ENCODE measurements around the gene COX20. TPM values are rescaled to one million over a fixed set of nuclear protein-coding genes. Genes with fewer than 3 reads are reported as not detected.

COX20 gene
- total and polyA plus RNA-seq, 10 donors = 20.7 to 45.4 (median 26.3) TPM

GRCh38 chr1:244857761-244858160 is 22.3 kb downstream of the COX20 start:
- no peak overlapping the region for H3K4me3 ChIP-seq
- no peaks in the 10 kb centered on the region for H3K9me3 ChIP-seq
- H3K27me3 ChIP-seq (replicated peaks in 1 of 7) = no peaks in the 10 kb centered on the region
- TF ChIP-seq POLR2AphosphoS5 (IDR thresholded peaks at IDR 0.05) (no peak), CTCF (IDR thresholded peaks at IDR 0.05 in 8 of 11, conservative IDR thresholded peaks at IDR 0.05 in 3 of 11) (no peak), POLR2A (IDR thresholded peaks at IDR 0.05) (no peak)
- intact Hi-C loops (cut with DNase I; ENCODE audit: low total_unique reads) = no loop called here
- no peak for DNase-seq
- peaks cover 77 to 99% (median 94%) of the 10 kb centered on the region in 6 donors for H3K4me1 ChIP-seq
- peaks cover 0 to 93% (median 78%) of the 10 kb centered on the region in 6 donors for H3K36me3 ChIP-seq
- peak overlapping the region in 1 of 8 donors; percentile 12 for H3K27ac ChIP-seq
- 67 to 80% (median 73%) methylated on average over 3 of the region's 3 CpGs for WGBS, 5 donors

- Histone ChIP-seq H3K36me3 (peaks cover 0 to 87% (median 73%) of the 10 kb centered on the region in 6 donors), H3K4me1 (peaks cover 77 to 94% (median 90%) of the 10 kb centered on the region in 6 donors), H3K27ac (peak overlapping the region in 1 of 8 donors; percentile 12), H3K9me3 (no peaks in the 10 kb centered on the region), H3K27me3 (replicated peaks in 1 of 7) (no peaks in the 10 kb centered on the region), H3K4me3 (no peak overlapping the region)
- no peak for TF ChIP-seq POLR2A (IDR thresholded peaks at IDR 0.05)
- TF ChIP-seq CTCF (IDR thresholded peaks at IDR 0.05 in 8 of 11, conservative IDR thresholded peaks at IDR 0.05 in 3 of 11) = no peak
- TF ChIP-seq POLR2AphosphoS5 (IDR thresholded peaks at IDR 0.05) = no peak
- intact Hi-C loops (cut with DNase I; ENCODE audit: low total_unique reads) = no loop called here
- 63 to 84% (median 71%) methylated on average over 1 of the region's 1 CpG for WGBS, 5 donors
- DNase-seq = no peak
Observed at GRCh38 chr1:244858357-244858756, 22.9 kb downstream of the COX20 start.

GRCh38 chr1:244860078-244860477 is 24.6 kb downstream of the COX20 start:
- TF ChIP-seq POLR2AphosphoS5 (IDR thresholded peaks at IDR 0.05) (no peak), POLR2A (IDR thresholded peaks at IDR 0.05) (no peak), CTCF (IDR thresholded peaks at IDR 0.05 in 8 of 11, conservative IDR thresholded peaks at IDR 0.05 in 3 of 11) (no peak)

GRCh38 chr1:244860914-244861610 is 25.6 kb downstream of the COX20 start:
- Histone ChIP-seq H3K36me3 (peaks cover 0 to 60% (median 48%) of the 10 kb centered on the region in 6 donors), H3K4me3 (peak overlapping the region in 7 of 8 donors; percentile 71 to 97 (median 91)), H3K9me3 (no peaks in the 10 kb centered on the region), H3K27me3 (replicated peaks in 1 of 7) (no peaks in the 10 kb centered on the region), H3K27ac (peak overlapping the region in 7 of 8 donors; percentile 30 to 100 (median 100)), H3K4me1 (peaks cover 58 to 79% (median 75%) of the 10 kb centered on the region in 6 donors)
- 8 to 15% (median 14%) methylated on average over 2 of the region's 2 CpGs for whole genome bisulfite sequencing, 5 donors
- DNase-seq = no peak
- intact Hi-C loops (cut with DNase I; ENCODE audit: low total_unique reads) = no loop called here
- TF ChIP-seq CTCF (IDR thresholded peaks at IDR 0.05 in 8 of 11, conservative IDR thresholded peaks at IDR 0.05 in 3 of 11) (no peak), POLR2AphosphoS5 (IDR thresholded peaks at IDR 0.05) (no peak), POLR2A (IDR thresholded peaks at IDR 0.05) (no peak)

More at GRCh38 chr1:244860078-244860477, 24.6 kb downstream of the COX20 start:
- Histone ChIP-seq H3K27ac (peak overlapping the region in 3 of 8 donors; percentile 100), H3K27me3 (replicated peaks in 1 of 7) (no peaks in the 10 kb centered on the region), H3K9me3 (no peaks in the 10 kb centered on the region), H3K4me3 (peak overlapping the region in 4 of 8 donors; percentile 88 to 93 (median 92)), H3K4me1 (peaks cover 66 to 79% (median 75%) of the 10 kb centered on the region in 6 donors), H3K36me3 (peaks cover 0 to 69% (median 57%) of the 10 kb centered on the region in 6 donors)
- 65 to 72% (median 70%) methylated on average over 9 of the region's 9 CpGs for WGBS, 5 donors
- DNase-seq = no peak
- intact Hi-C loops (cut with DNase I; ENCODE audit: low total_unique reads) = no loop called here

All from spleen (tissue), 11 donors.